Inflammatory macrophage treated with lipopolysaccharide for 1 hour (primary cell): ENCODE results near the gene NEURL1B.
"Not testable (repeated sequence)": the region's sequence is repeated elsewhere in the genome, so short reads cannot be mapped to it uniquely, and the experiment has no call there.

Experiments
- DNase-seq, 2 donors: peaks; one replicate each; pipeline ENCODE4 v3.0.0-alpha.2; 2020 to 2022

NEURL1B gene

DNA sequence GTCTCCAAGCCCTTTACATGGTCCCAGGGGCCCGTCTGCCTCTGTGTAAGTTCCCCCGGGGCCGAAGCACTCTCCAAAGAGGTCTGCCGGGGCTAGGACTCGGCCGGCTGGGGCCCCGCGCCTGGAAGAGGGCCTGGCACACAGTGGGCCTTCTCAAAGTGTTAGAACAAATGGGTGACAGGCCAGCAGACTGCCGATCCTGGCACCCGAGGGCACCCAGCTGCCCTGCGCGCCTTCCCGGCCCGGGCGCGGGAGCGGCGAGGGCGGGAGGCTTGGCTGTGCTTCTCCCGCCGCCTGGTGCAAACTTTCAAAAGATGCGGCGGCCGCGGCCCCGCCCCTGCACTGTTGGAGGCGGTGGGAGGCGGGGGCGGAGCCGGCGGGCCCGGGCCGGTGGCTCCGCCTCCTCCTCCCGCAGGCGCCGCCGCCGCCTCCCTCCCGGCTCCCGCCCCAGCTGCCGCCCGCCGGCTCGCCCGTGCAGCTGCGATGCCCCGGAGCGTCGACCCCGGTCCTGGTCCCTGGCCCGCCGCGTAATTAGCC is at the start of gene NEURL1B:
TSS of gene NEURL1B (plus strand) at position 442 of the 537 bp plus-strand sequence. CDS start 144 bp downstream, outside the sequence.
- DNase-seq, result peak in 1 of 2 donors; percentile 43

- DNase-seq, result no peak
Observed at GRCh38 chr5:172591636-172592035, 49.4 kb upstream of the NEURL1B start.

DNA sequence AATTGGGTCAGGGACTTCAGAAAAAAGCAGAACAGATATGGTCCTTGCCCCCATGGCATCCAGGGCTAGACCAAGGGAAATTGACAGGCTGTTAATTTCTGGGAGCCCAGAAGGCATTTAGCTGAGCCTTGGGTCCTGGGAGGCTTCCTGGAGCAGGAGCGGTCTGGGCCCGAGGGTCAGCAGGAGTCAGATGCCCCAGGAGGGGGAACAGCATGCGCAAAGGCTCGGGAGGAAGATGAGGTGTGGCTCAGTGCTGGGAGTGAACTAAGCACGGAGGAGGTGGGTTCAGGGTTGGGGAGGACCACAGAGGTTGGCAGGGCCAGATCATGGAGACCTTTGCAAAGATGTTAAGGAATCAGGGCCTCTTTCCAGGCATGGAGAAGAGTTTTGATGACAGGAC is 48.2 kb upstream of the NEURL1B start:
- no peak for DNase-seq

DNA sequence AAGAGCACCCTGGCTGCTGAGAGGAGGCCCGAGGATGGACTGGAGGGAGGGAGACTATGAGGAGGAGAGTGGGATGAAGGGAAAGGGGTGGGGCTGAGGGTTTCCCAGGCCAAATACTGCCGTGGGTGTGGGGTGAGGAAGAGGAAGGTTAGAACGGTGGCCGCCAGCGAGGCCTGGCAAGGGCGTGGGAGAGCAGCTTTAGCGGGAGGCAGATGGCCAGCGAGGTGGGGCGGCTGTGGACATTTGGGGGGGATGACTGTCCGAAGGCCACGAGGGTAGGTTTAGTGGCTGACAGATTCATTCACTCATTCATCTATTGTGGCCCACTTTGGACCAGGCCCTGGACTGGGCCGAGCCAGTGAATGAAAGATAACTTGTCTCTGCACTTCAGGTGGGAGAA is 47.8 kb upstream of the NEURL1B start:
- no peak for DNase-seq

- peak; percentile 2 to 53 for DNase-seq
Observed at GRCh38 chr5:172593721-172594235, 47.3 kb upstream of the NEURL1B start.

DNA sequence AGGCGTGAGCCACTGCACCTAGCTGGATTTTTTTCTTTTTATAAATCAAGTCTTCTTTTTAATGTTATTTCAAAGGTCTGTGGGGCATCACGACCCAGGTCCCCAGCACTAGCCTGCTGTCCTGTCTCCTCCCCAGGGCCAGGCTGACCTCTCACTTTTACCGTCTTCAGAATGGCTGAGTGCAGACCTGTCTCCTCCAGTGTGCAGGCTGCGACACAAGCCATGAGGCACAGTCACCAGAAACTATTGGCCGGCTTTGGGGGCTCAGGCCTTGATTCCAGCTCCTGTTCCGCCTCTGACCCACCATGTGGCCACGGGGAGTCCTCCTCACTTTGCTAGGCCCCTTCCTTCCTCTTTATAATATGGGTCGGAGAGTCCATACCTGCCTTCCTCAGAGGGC is 46.6 kb upstream of the NEURL1B start:
- no peak for DNase-seq

GRCh38 chr5:172594867-172595466 is 46.1 kb upstream of the NEURL1B start:
- no peak for DNase-seq

DNA sequence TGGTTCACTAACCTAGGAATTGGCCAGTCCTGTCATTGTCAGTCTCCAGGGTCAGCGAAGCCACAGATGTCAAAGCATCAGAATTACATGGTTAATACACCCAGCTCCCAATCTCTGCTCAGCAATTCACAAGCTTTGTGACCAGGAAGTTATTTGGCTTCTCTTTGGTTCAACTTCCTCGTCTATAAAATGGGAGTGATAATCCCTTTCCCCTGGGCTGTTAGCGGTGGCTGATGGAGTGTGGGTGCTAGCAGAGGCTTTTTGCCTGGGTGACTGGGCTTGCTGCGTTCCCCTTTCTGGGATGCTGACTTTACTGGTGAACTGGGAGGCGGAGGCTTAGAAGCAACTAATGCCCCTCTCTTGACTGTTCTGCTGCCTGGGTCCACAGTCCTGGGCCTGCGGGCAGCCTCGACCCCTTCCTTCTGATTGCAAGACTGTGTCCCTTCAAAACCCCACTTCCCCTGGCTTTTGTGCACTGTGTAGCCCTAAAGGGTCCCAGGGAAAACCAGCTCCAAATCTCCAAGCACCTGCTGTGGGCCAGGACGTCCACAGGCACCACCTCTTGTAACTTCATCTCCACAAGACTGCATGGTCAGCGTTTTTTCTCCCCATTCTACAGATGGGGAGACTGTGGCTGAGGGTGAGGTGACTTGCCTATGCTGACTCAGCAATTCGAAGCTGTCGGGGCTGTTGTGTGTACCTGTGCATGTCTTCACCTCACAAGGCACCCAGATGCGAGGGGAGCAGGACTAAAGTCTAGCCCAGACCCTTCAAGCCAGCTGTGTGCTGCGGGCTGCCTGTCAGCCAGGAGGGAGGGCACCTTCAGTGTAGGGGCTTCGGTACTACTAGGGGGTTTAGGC is 45.2 kb upstream of the NEURL1B start:
- peak; percentile 3 to 19 for DNase-seq

DNA sequence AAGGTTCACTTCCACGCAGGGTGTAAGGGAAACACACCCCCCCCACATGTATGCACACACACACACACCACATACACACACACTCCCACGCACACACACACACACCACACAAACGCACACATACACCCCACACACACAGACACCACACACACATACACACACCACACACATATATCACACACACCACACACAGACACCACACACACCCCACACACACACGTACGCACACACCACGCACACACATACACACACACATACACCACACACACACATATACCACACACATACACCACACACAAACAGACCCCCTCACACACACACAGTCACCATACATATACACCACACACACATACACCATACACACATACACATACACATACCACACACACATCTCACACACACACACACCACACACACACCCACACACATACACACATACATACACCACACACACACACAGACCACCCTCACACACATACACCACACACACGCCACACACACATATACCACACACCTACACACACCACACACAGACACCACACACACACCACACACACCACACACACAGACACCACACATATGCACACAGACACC is 44.3 kb upstream of the NEURL1B start:
- DNase-seq, result no peak

GRCh38 chr5:172597755-172598155 is 43.3 kb upstream of the NEURL1B start:
- DNase-seq, result no peak

GRCh38 chr5:172598251-172599203 is 42.5 kb upstream of the NEURL1B start:
- DNase-seq, result no peak

DNA sequence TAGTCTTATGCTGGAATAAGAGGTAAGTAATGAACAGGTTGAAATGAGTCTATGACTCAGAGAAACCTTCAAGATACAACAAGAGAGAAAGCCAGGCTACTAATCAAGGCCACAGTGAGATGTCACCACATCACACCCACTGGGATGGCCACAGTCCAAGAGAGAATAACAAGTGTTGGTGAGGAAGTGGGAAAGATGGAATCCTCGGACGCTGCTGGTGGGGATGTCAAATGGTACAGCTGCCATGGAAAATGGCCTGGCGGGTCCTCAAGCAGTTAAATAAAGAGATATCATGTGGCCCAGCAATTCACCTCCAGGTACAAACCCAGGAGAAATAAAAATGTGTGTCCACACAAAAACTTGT is 41.9 kb upstream of the NEURL1B start:
- DNase-seq, result no peak

DNA sequence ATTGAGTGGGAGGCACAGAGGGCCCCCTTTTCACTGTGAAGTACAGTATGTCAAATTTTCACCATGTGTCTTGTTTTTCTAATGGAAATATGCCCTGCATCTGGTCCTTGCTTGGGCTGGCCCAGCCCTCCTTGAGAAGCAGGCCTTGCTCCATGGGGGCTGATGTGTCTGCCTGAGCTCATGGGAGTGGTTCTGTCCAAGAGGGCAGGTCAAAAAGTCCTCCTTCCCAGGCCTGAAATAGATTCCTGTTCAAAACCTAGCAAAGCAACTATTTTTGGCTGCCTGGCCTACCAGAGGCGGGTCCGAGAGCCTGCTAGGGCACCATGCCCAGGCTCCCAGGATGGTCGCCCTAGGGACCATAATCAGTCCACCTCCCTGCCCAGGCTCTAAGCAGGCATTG is 40.5 kb upstream of the NEURL1B start:
- no peak for DNase-seq

- not testable (repeated sequence) for DNase-seq
Observed at GRCh38 chr5:172601576-172601975, 39.5 kb upstream of the NEURL1B start.

DNA sequence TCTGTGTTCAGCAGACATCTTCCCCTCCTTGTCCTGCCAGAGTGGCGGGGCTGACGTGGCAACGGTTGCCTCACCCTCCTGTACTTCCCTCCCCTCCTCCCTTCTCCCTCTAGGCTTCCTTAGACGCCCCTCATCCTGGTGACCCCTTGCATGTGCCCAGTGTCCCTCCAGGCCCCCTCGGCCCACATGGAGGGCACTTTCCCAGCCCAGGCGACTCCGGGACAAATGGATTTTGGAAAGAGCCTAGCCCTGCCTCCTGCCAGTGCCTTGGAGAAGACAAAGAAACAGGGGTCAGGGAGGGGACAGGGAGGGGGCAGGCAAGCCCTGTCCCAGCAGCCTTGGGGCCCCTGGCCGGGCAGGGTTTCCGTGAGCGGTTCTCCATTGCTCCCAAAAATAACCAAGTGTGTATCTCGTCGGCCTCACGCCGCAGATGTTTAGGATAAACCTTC is 38.3 kb upstream of the NEURL1B start:
- DNase-seq, result no peak

- DNase-seq, result no peak
Observed at GRCh38 chr5:172603251-172603806, 37.7 kb upstream of the NEURL1B start.

- no peak for DNase-seq
Observed at GRCh38 chr5:172605466-172605865, 35.6 kb upstream of the NEURL1B start.

DNA sequence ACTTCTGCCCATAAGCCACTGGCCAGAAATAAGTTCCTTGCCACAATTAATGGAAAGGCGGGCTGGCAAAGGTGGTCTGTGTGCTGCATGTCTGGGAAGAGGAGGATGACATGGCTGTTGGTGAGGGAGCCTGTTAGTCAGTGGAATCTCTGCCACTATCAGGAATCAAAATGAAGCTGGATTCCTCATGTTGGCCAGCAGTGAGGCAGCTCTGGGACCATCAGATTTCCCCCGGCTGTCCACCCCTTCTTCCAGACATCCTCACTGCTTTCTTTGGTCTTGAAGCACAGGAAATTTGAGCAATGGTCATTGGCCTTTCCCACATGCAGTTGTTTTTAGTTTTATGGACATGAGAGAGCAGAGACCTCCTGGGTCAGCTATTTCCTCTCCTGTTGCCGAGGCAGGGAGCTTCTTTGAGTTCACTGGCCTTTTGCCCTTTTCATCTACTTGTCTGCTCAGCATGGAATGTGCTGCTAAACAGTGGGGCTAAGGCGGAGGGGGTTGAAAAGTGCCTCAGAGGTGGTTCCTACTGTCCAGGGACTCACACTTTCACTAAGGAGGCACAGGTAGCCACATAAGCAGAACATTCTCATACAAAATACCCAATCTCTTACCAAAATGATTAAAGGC is 34.8 kb upstream of the NEURL1B start:
- no peak for DNase-seq

GRCh38 chr5:172607213-172607793 is 33.8 kb upstream of the NEURL1B start:
- DNase-seq, result no peak

DNA sequence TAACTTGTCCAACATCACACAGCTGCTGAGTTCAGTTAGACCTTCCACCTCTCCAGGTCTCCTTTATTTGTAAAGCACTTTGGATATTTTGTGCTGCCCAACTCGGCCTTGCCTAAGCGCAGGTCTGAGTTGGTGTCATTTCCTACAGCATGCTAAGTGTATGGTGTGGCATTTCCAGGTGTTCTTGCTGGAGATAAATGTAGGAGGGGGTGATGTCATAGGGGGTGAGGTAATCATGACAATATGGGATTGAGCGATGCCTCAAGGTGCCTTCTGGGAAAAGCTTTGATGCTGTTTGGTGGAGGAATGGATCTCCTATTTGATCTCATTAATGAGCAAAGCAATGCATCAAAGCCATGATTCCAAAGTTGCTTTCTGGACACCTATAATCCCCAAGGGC is 32.3 kb upstream of the NEURL1B start:
- DNase-seq, result no peak

GRCh38 chr5:172610643-172611042 is 30.4 kb upstream of the NEURL1B start:
- no peak for DNase-seq
